Kidney (tissue), 14 donors: ENCODE data around the gene YWHAE. TPM values are rescaled to one million over a fixed set of nuclear protein-coding genes. Genes with fewer than 3 reads are reported as not detected.
A peak's percentile ranks its signal among the peaks of the same experiment; 100 is the strongest.
"Not testable (repeated sequence)": the region's sequence is repeated elsewhere in the genome, so short reads cannot be mapped to it uniquely, and the experiment has no call there.

Experiments
- DNase-seq, 5 donors: peaks; one replicate each; pipeline ENCODE4 v3.0.0-alpha.2; 2013 to 2020
- FAIRE-seq: peaks from 2 replicates; lab custom pipeline; 2012; peaks lifted over from hg19 to GRCh38; lab: Jason Lieb, UNC
- H3K27ac ChIP-seq, 2 donors: one replicate each; pipeline ENCODE4 v1.7.0; 2013; ENCODE audit warnings: low read depth in 2 of 2, low read length in 2 of 2, inconsistent platforms in 1 of 2
- H3K27me3 ChIP-seq: one replicate; pipeline ENCODE4 v1.7.1; 2013; ENCODE audit warnings: low read length, inconsistent platforms; ENCODE audit not compliant: control insufficient read depth, insufficient read depth
- H3K36me3 ChIP-seq, 3 donors: one replicate each; pipeline versions ENCODE4 v1.7.0 to v1.7.1; 2013; ENCODE audit warnings: low read length in 3 of 3, control low read depth in 1 of 3, inconsistent platforms in 1 of 3; ENCODE audit not compliant: insufficient read depth in 3 of 3, control insufficient read depth in 2 of 3
- H3K4me1 ChIP-seq, 3 donors: one replicate each; pipeline versions ENCODE4 v1.7.0 to v1.7.1; 2013; ENCODE audit warnings: low read length in 3 of 3, inconsistent platforms in 1 of 3, low read depth in 1 of 3; ENCODE audit not compliant: control insufficient read depth in 2 of 3, insufficient read depth in 2 of 3
- H3K4me3 ChIP-seq, 3 donors: one replicate each; pipeline versions ENCODE4 v1.7.0 to v1.8.1; 2013; ENCODE audit warnings: low read length in 3 of 3, control low read depth in 1 of 3, inconsistent platforms in 1 of 3
- H3K9ac ChIP-seq, 3 donors: one replicate each; pipeline versions ENCODE4 v1.7.0 to v1.7.1; 2013; ENCODE audit warnings: low read length in 3 of 3, control low read depth in 1 of 3, inconsistent platforms in 1 of 3
- H3K9me3 ChIP-seq, 3 donors: one replicate each; pipeline versions ENCODE4 v1.7.0 to v1.7.1; 2013; ENCODE audit warnings: low read length in 3 of 3, control low read depth in 1 of 3, inconsistent platforms in 1 of 3; ENCODE audit not compliant: control insufficient read depth in 2 of 3, insufficient read depth in 1 of 3
- CTCF ChIP-seq: IDR thresholded peaks from 3 replicates; pipeline ENCODE4 v1.5.1; 2012; ENCODE audit warnings: mild to moderate bottlenecking, moderate library complexity, borderline replicate concordance; ENCODE audit not compliant: insufficient read depth; ENCODE audit errors: extremely low read depth
- intact Hi-C: fragments of 100-400 bp; cut with DNase I; formaldehyde crosslinking; loops from one replicate; pipeline ENCODE4 v1.11.1; 2022
- polyA plus RNA-seq: library from polyadenylated mRNA; stranded (reverse); fragments of 350-450 nt; fragmentation: Illumina TruSeq; extraction: RNeasy Lipid Tissue Mini Kit (QIAGEN cat#74804); gene quantifications from one replicate; pipeline ENCODE4 v1.2.3, GENCODE V29; 2014; ENCODE audit warnings: low read depth, low replicate concordance; ENCODE audit not compliant: insufficient read depth
- total RNA-seq: library from RNA; stranded (reverse); fragmentation: NEBNext Ultra II Directional; extraction: Animal tissue kit (Norgen Biotek cat#: 25700); gene quantifications from one replicate; pipeline ENCODE4 v1.2.1, GENCODE V29; 2021
- donor health status: control.
- donor health status: control.
- donor health status: control.
- donor health status: control.
- donor health status: control.
- donor health status: DM: yes; HTN: yes; CAD: no.
- donor health status: Normal renal cell carcinoma (clear cell type).

Gene YWHAE
- total and polyA plus RNA-seq, 2 donors from 2014 or later: 495 to 591 TPM

GRCh38 chr17:1422885-1423284 is 22.9 kb upstream of the YWHAE start:
- intact Hi-C loops: no loop called here
- FAIRE-seq (no peak), DNase-seq (peak in 4 of 5 donors; percentile 45 to 91 (median 76))
- TF ChIP-seq CTCF: no peak
- H3K27me3 ChIP-seq: no peaks in the 10 kb centered on the region
- H3K4me1 ChIP-seq: peaks cover 0 to 8% (median 6%) of the 10 kb centered on the region in 3 donors
- peak overlapping the region in 1 of 2 donors; percentile 45 for H3K27ac ChIP-seq
- no peak overlapping the region for H3K4me3 ChIP-seq
- H3K36me3 ChIP-seq: peaks cover 4 to 20% (median 5%) of the 10 kb centered on the region in 3 donors
- H3K9ac ChIP-seq: no peak overlapping the region
- H3K9me3 ChIP-seq: no peaks in the 10 kb centered on the region

- peaks cover 4 to 20% (median 5%) of the 10 kb centered on the region in 3 donors for H3K36me3 ChIP-seq
Observed at GRCh38 chr17:1421470-1421869, 21.4 kb upstream of the YWHAE start.

GRCh38 chr17:1420981-1421380 is 21.0 kb upstream of the YWHAE start:
- FAIRE-seq (no peak), DNase-seq (no peak)
- Histone ChIP-seq H3K27me3 (no peaks in the 10 kb centered on the region), H3K4me1 (peaks cover 0 to 8% (median 6%) of the 10 kb centered on the region in 3 donors), H3K4me3 (no peak overlapping the region), H3K36me3 (peaks cover 4 to 20% (median 5%) of the 10 kb centered on the region in 3 donors), H3K9me3 (no peaks in the 10 kb centered on the region), H3K27ac (no peak overlapping the region), H3K9ac (no peak overlapping the region)
- intact Hi-C loops: no loop called here
- TF ChIP-seq CTCF: no peak

More at GRCh38 chr17:1421470-1421869, 21.4 kb upstream of the YWHAE start:
- H3K4me3 ChIP-seq: no peak overlapping the region
- no peak for FAIRE-seq
- intact Hi-C loops: no loop called here
- no peaks in the 10 kb centered on the region for H3K27me3 ChIP-seq
- TF ChIP-seq CTCF: no peak
- no peak overlapping the region for H3K9ac ChIP-seq
- DNase-seq: no peak
- H3K4me1 ChIP-seq: peaks cover 0 to 8% (median 6%) of the 10 kb centered on the region in 3 donors
- H3K27ac ChIP-seq: no peak overlapping the region
- H3K9me3 ChIP-seq: no peaks in the 10 kb centered on the region

GRCh38 chr17:1420163-1420562 is 20.1 kb upstream of the YWHAE start:
- no peaks in the 10 kb centered on the region for H3K27me3 ChIP-seq
- H3K9me3 ChIP-seq: no peaks in the 10 kb centered on the region
- H3K4me3 ChIP-seq: no peak overlapping the region
- no peak overlapping the region for H3K27ac ChIP-seq
- no peak overlapping the region for H3K9ac ChIP-seq
- FAIRE-seq: no peak
- no peak for TF ChIP-seq CTCF
- H3K4me1 ChIP-seq: peaks cover 0 to 8% (median 6%) of the 10 kb centered on the region in 3 donors
- peaks cover 4 to 20% (median 5%) of the 10 kb centered on the region in 3 donors for H3K36me3 ChIP-seq
- DNase-seq: no peak
- intact Hi-C loops: no loop called here

- intact Hi-C loops, H3K4me3 ChIP-seq, H3K27me3 ChIP-seq, DNase-seq, H3K9ac ChIP-seq, H3K9me3 ChIP-seq, H3K4me1 ChIP-seq, FAIRE-seq, H3K27ac ChIP-seq: not testable (repeated sequence)
- H3K36me3 ChIP-seq: peaks cover 4 to 20% (median 5%) of the 10 kb centered on the region in 3 donors
Observed at GRCh38 chr17:1418476-1418875, 18.5 kb upstream of the YWHAE start.
